Left lung (tissue), 10 donors: Measurements from ENCODE around the gene RBBP4. TPM values are rescaled to one million over a fixed set of nuclear protein-coding genes. Genes with fewer than 3 reads are reported as not detected.
"Not testable (repeated sequence)": the region's sequence is repeated elsewhere in the genome, so short reads cannot be mapped to it uniquely, and the experiment has no call there.

Source experiments
- ATAC-seq: fragments of 200-7000 bp; cut with Tn5 transposase; one replicate; pipeline ENCODE4 v1.9.1; 2020; ENCODE audit warnings: moderate library complexity
- DNase-seq, 4 donors: peaks; one replicate each; pipeline ENCODE4 v3.0.0-alpha.2; 2013 to 2020
- H3K27ac ChIP-seq, 2 donors: fragments of 200-600 bp; sonication (generic) in 1 of 2; one replicate each; pipeline versions ENCODE4 v1.5.0 to v1.8.0; 2020 to 2021
- H3K27me3 ChIP-seq, 2 donors: fragments of 200-600 bp; sonication (generic) in 1 of 2; one replicate each; pipeline versions ENCODE4 v1.5.0 to v1.8.0; 2020 to 2021
- H3K36me3 ChIP-seq, 2 donors: fragments of 200-600 bp; sonication (generic) in 1 of 2; one replicate each; pipeline versions ENCODE4 v1.5.0 to v1.8.0; 2020 to 2021
- H3K4me1 ChIP-seq, 2 donors: fragments of 200-600 bp; one replicate each; pipeline ENCODE4 v1.8.0; 2021
- H3K4me3 ChIP-seq, 2 donors: fragments of 200-600 bp; sonication (generic) in 1 of 2; one replicate each; pipeline versions ENCODE4 v1.5.0 to v1.8.0; 2020 to 2021; ENCODE audit warnings: mild to moderate bottlenecking in 1 of 2
- H3K9me3 ChIP-seq, 2 donors: fragments of 200-600 bp; sonication (generic) in 1 of 2; one replicate each; pipeline versions ENCODE4 v1.5.0 to v1.8.0; 2020 to 2021
- intact Hi-C, 2 donors: fragments of 100-400 bp; cut with DNase I; formaldehyde crosslinking; loops; one replicate each; pipeline versions ENCODE4 v1.11.2 to v1.14.2; 2022
- polyA plus RNA-seq, 6 donors: library from polyadenylated mRNA; unstranded; fragments of 120-200 nt; gene quantifications; one replicate each; pipeline ENCODE4 v1.2.1, GENCODE V29; 2013; ENCODE audit not compliant: insufficient read length in 6 of 6
- total RNA-seq, 2 donors: library from RNA; stranded (reverse); fragmentation: NEBNext Ultra II Directional; extraction: Animal tissue kit (Norgen Biotek cat#: 25700); gene quantifications; one replicate each; pipeline ENCODE4 v1.2.1, GENCODE V29; 2021
- TF ChIP-seq, protein P1 (sequence below), 2 donors: fragments of 200-600 bp; sonication (generic) in 1 of 2; IDR thresholded peaks; one replicate each; pipeline versions ENCODE4 v1.5.0 to v1.8.0; 2021; ENCODE audit warnings: antibody characterized with exemption in 2 of 2
- donor health status: DM: no; HTN: yes; CAD: no.
- donor health status: DM: no; HTN: no; CAD: no.

RBBP4 gene
- total and polyA plus RNA-seq, 8 donors, result 166 to 333 (median 292) TPM

GRCh38 chr1:32676945-32677344 lies 25.9 kb downstream of the RBBP4 start:
- H3K27ac ChIP-seq, result peak overlapping the region in 1 of 2 donors; percentile 10
- peaks cover 3 to 10% of the 10 kb centered on the region in 2 donors for H3K4me1 ChIP-seq
- DNase-seq (no peak), ATAC-seq (peak; percentile 90)
- no peak overlapping the region for H3K4me3 ChIP-seq
- TF ChIP-seq, protein P1, sequence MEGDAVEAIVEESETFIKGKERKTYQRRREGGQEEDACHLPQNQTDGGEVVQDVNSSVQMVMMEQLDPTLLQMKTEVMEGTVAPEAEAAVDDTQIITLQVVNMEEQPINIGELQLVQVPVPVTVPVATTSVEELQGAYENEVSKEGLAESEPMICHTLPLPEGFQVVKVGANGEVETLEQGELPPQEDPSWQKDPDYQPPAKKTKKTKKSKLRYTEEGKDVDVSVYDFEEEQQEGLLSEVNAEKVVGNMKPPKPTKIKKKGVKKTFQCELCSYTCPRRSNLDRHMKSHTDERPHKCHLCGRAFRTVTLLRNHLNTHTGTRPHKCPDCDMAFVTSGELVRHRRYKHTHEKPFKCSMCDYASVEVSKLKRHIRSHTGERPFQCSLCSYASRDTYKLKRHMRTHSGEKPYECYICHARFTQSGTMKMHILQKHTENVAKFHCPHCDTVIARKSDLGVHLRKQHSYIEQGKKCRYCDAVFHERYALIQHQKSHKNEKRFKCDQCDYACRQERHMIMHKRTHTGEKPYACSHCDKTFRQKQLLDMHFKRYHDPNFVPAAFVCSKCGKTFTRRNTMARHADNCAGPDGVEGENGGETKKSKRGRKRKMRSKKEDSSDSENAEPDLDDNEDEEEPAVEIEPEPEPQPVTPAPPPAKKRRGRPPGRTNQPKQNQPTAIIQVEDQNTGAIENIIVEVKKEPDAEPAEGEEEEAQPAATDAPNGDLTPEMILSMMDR (IDR thresholded peaks at IDR 0.05), result no peak
- intact Hi-C loops, result no loop called here
- no peaks in the 10 kb centered on the region for H3K27me3 ChIP-seq
- peaks cover 0 to 99% of the 10 kb centered on the region in 2 donors for H3K36me3 ChIP-seq
- no peaks in the 10 kb centered on the region for H3K9me3 ChIP-seq

GRCh38 chr1:32679993-32680392 lies 29.0 kb downstream of the RBBP4 start:
- H3K4me3 ChIP-seq, H3K9me3 ChIP-seq, H3K27ac ChIP-seq, DNase-seq, ATAC-seq, intact Hi-C loops, H3K27me3 ChIP-seq: not testable (repeated sequence)
- H3K36me3 ChIP-seq, result peaks cover 0 to 97% of the 10 kb centered on the region in 2 donors
- peaks cover 8 to 25% of the 10 kb centered on the region in 2 donors for H3K4me1 ChIP-seq

GRCh38 chr1:32680642-32681041 lies 29.6 kb downstream of the RBBP4 start:
- intact Hi-C loops, result no loop called here
- H3K4me3 ChIP-seq, result no peak overlapping the region
- no peaks in the 10 kb centered on the region for H3K9me3 ChIP-seq
- H3K27ac ChIP-seq, result no peak overlapping the region
- DNase-seq, result no peak
- TF ChIP-seq, protein P1 (IDR thresholded peaks at IDR 0.05), result no peak
- H3K4me1 ChIP-seq, result peaks cover 8 to 25% of the 10 kb centered on the region in 2 donors
- H3K36me3 ChIP-seq, result peaks cover 0 to 97% of the 10 kb centered on the region in 2 donors
- H3K27me3 ChIP-seq, result no peaks in the 10 kb centered on the region
- no peak for ATAC-seq

GRCh38 chr1:32681509-32681908 lies 30.5 kb downstream of the RBBP4 start:
- peak in 1 of 4 donors; percentile 52 for DNase-seq
- intact Hi-C loops, result no loop called here

DNA sequence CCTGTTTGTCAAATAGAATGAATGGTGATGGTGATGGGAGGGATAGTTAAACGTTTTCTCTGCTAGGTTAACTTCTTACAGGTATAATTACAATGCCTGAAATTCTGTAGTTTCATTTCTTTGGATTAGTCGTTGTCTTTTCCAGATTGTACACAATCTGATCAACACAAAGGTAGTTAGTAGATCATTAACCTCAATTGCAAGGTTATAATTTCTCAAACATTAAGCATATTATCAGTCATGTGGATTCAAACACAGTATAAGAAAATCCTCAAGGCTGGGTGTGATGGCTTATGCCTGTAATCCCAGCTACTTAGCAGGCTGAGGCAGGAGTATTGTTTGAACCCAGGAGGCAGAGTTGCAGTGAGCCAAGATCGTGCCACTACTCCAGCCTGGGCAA lies 31.0 kb downstream of the RBBP4 start:
- H3K27ac ChIP-seq, result peak overlapping the region in 1 of 2 donors; percentile 16
- intact Hi-C loops, result no loop called here
- H3K27me3 ChIP-seq, result no peaks in the 10 kb centered on the region
- H3K36me3 ChIP-seq, result peaks cover 0 to 96% of the 10 kb centered on the region in 2 donors
- no peaks in the 10 kb centered on the region for H3K9me3 ChIP-seq
- ATAC-seq, result no peak
- H3K4me1 ChIP-seq, result peaks cover 8 to 25% of the 10 kb centered on the region in 2 donors
- no peak overlapping the region for H3K4me3 ChIP-seq
- DNase-seq, result no peak
- TF ChIP-seq, protein P1 (IDR thresholded peaks at IDR 0.05), result no peak

More at GRCh38 chr1:32681509-32681908, 30.5 kb downstream of the RBBP4 start:
- Histone ChIP-seq H3K4me3 (no peak overlapping the region), H3K4me1 (peaks cover 8 to 25% of the 10 kb centered on the region in 2 donors), H3K36me3 (peaks cover 0 to 97% of the 10 kb centered on the region in 2 donors), H3K27me3 (no peaks in the 10 kb centered on the region), H3K9me3 (no peaks in the 10 kb centered on the region), H3K27ac (peak overlapping the region; percentile 7 to 16)
- ATAC-seq, result peak; percentile 53
- TF ChIP-seq, protein P1 (IDR thresholded peaks at IDR 0.05), result no peak

GRCh38 chr1:32683397-32683796 lies 32.4 kb downstream of the RBBP4 start:
- TF ChIP-seq, protein P1 (IDR thresholded peaks at IDR 0.05), result no peak
- intact Hi-C loops, result no loop called here
- H3K36me3 ChIP-seq, result peaks cover 0 to 82% of the 10 kb centered on the region in 2 donors
- H3K4me1 ChIP-seq, result peaks cover 8 to 25% of the 10 kb centered on the region in 2 donors
- H3K9me3 ChIP-seq, result no peaks in the 10 kb centered on the region
- H3K4me3 ChIP-seq, result no peak overlapping the region
- no peaks in the 10 kb centered on the region for H3K27me3 ChIP-seq
- H3K27ac ChIP-seq, result no peak overlapping the region
- DNase-seq (no peak), ATAC-seq (no peak)
